Measurements from ENCODE around the gene AFAP1L2.

Gene AFAP1L2

GRCh38 chr10:114313866-114314265 lies 90.4 kb downstream of the AFAP1L2 start:
- DNase-seq (ENCODE audit: low read depth), result no peak
- peaks cover 8% of the 10 kb centered on the region for H3K9me3 ChIP-seq (ENCODE audit: control insufficient read depth, low read length)
- H3K27me3 ChIP-seq (replicated peaks; ENCODE audit: control insufficient read depth, insufficient read depth, low read length), result peaks cover 31% of the 10 kb centered on the region
- peaks cover 7% of the 10 kb centered on the region for H3K4me1 ChIP-seq (ENCODE audit: control insufficient read depth, insufficient read depth, low read length)
- H3K9ac ChIP-seq (ENCODE audit: low read length), result no peak overlapping the region
- no peak overlapping the region for H3K4me3 ChIP-seq (ENCODE audit: low read length)
- H3K36me3 ChIP-seq (ENCODE audit: control insufficient read depth, insufficient read depth, low read length, severe bottlenecking), result no peaks in the 10 kb centered on the region

- peaks cover 10% of the 10 kb centered on the region for H3K4me1 ChIP-seq (ENCODE audit: control insufficient read depth, insufficient read depth, low read length)
- no peak for DNase-seq (ENCODE audit: low read depth)
- no peaks in the 10 kb centered on the region for H3K36me3 ChIP-seq (ENCODE audit: control insufficient read depth, insufficient read depth, low read length, severe bottlenecking)
- peaks cover 8% of the 10 kb centered on the region for H3K9me3 ChIP-seq (ENCODE audit: control insufficient read depth, low read length)
- H3K27me3 ChIP-seq (replicated peaks; ENCODE audit: control insufficient read depth, insufficient read depth, low read length), result peaks cover 31% of the 10 kb centered on the region
- H3K9ac ChIP-seq (ENCODE audit: low read length), result no peak overlapping the region
- no peak overlapping the region for H3K4me3 ChIP-seq (ENCODE audit: low read length)
These were observed 91.2 kb downstream of the AFAP1L2 start for GRCh38 chr10:114313139-114313538.

- no peak for DNase-seq (ENCODE audit: low read depth)
These were observed 92.6 kb downstream of the AFAP1L2 start for GRCh38 chr10:114311496-114312209.

GRCh38 chr10:114311023-114311422 lies 93.3 kb downstream of the AFAP1L2 start:
- H3K9ac ChIP-seq (ENCODE audit: low read length), result no peak overlapping the region
- H3K4me1 ChIP-seq (ENCODE audit: control insufficient read depth, insufficient read depth, low read length), result peaks cover 17% of the 10 kb centered on the region
- no peak for DNase-seq (ENCODE audit: low read depth)
- H3K4me3 ChIP-seq (ENCODE audit: low read length), result no peak overlapping the region
- peaks cover 8% of the 10 kb centered on the region for H3K9me3 ChIP-seq (ENCODE audit: control insufficient read depth, low read length)
- H3K27me3 ChIP-seq (replicated peaks; ENCODE audit: control insufficient read depth, insufficient read depth, low read length), result peaks cover 32% of the 10 kb centered on the region
- no peaks in the 10 kb centered on the region for H3K36me3 ChIP-seq (ENCODE audit: control insufficient read depth, insufficient read depth, low read length, severe bottlenecking)

More at GRCh38 chr10:114311496-114312209, 92.6 kb downstream of the AFAP1L2 start:
- Histone ChIP-seq H3K9ac (ENCODE audit: low read length) (no peak overlapping the region), H3K27me3 (replicated peaks; ENCODE audit: control insufficient read depth, insufficient read depth, low read length) (peaks cover 36% of the 10 kb centered on the region), H3K4me3 (ENCODE audit: low read length) (no peak overlapping the region), H3K36me3 (ENCODE audit: control insufficient read depth, insufficient read depth, low read length, severe bottlenecking) (no peaks in the 10 kb centered on the region), H3K9me3 (ENCODE audit: control insufficient read depth, low read length) (peaks cover 8% of the 10 kb centered on the region), H3K4me1 (ENCODE audit: control insufficient read depth, insufficient read depth, low read length) (peaks cover 13% of the 10 kb centered on the region)

GRCh38 chr10:114310346-114310745 lies 94.0 kb downstream of the AFAP1L2 start:
- DNase-seq (ENCODE audit: low read depth), result no peak
- Histone ChIP-seq H3K9me3 (ENCODE audit: control insufficient read depth, low read length) (peaks cover 8% of the 10 kb centered on the region), H3K9ac (ENCODE audit: low read length) (no peak overlapping the region), H3K4me1 (ENCODE audit: control insufficient read depth, insufficient read depth, low read length) (peaks cover 17% of the 10 kb centered on the region), H3K27me3 (replicated peaks; ENCODE audit: control insufficient read depth, insufficient read depth, low read length) (peaks cover 25% of the 10 kb centered on the region), H3K4me3 (ENCODE audit: low read length) (no peak overlapping the region), H3K36me3 (ENCODE audit: control insufficient read depth, insufficient read depth, low read length, severe bottlenecking) (no peaks in the 10 kb centered on the region)

- peaks cover 8% of the 10 kb centered on the region for H3K9me3 ChIP-seq (ENCODE audit: control insufficient read depth, low read length)
- no peak for DNase-seq (ENCODE audit: low read depth)
- H3K36me3 ChIP-seq (ENCODE audit: control insufficient read depth, insufficient read depth, low read length, severe bottlenecking), result no peaks in the 10 kb centered on the region
- H3K4me3 ChIP-seq (ENCODE audit: low read length), result no peak overlapping the region
- H3K4me1 ChIP-seq (ENCODE audit: control insufficient read depth, insufficient read depth, low read length), result peaks cover 21% of the 10 kb centered on the region
- H3K27me3 ChIP-seq (replicated peaks; ENCODE audit: control insufficient read depth, insufficient read depth, low read length), result peaks cover 24% of the 10 kb centered on the region
- H3K9ac ChIP-seq (ENCODE audit: low read length), result no peak overlapping the region
These were observed 95.0 kb downstream of the AFAP1L2 start for GRCh38 chr10:114309364-114309651.

GRCh38 chr10:114308531-114309363 lies 95.6 kb downstream of the AFAP1L2 start:
- no peak overlapping the region for H3K4me3 ChIP-seq (ENCODE audit: low read length)
- DNase-seq (ENCODE audit: low read depth), result no peak
- H3K27me3 ChIP-seq (replicated peaks; ENCODE audit: control insufficient read depth, insufficient read depth, low read length), result peaks cover 23% of the 10 kb centered on the region
- no peak overlapping the region for H3K9ac ChIP-seq (ENCODE audit: low read length)
- H3K4me1 ChIP-seq (ENCODE audit: control insufficient read depth, insufficient read depth, low read length), result peaks cover 24% of the 10 kb centered on the region
- peaks cover 4% of the 10 kb centered on the region for H3K9me3 ChIP-seq (ENCODE audit: control insufficient read depth, low read length)
- no peaks in the 10 kb centered on the region for H3K36me3 ChIP-seq (ENCODE audit: control insufficient read depth, insufficient read depth, low read length, severe bottlenecking)

- Histone ChIP-seq H3K36me3 (ENCODE audit: control insufficient read depth, insufficient read depth, low read length, severe bottlenecking) (no peaks in the 10 kb centered on the region), H3K9ac (ENCODE audit: low read length) (no peak overlapping the region), H3K4me3 (ENCODE audit: low read length) (no peak overlapping the region), H3K4me1 (ENCODE audit: control insufficient read depth, insufficient read depth, low read length) (peaks cover 24% of the 10 kb centered on the region), H3K27me3 (replicated peaks; ENCODE audit: control insufficient read depth, insufficient read depth, low read length) (peaks cover 18% of the 10 kb centered on the region), H3K9me3 (ENCODE audit: control insufficient read depth, low read length) (no peaks in the 10 kb centered on the region)
- no peak for DNase-seq (ENCODE audit: low read depth)
These were observed 96.6 kb downstream of the AFAP1L2 start for GRCh38 chr10:114307731-114308130.

GRCh38 chr10:114306116-114306973 lies 98.0 kb downstream of the AFAP1L2 start:
- Histone ChIP-seq H3K27me3 (replicated peaks; ENCODE audit: control insufficient read depth, insufficient read depth, low read length) (peaks cover 9% of the 10 kb centered on the region), H3K4me1 (ENCODE audit: control insufficient read depth, insufficient read depth, low read length) (peaks cover 33% of the 10 kb centered on the region), H3K36me3 (ENCODE audit: control insufficient read depth, insufficient read depth, low read length, severe bottlenecking) (no peaks in the 10 kb centered on the region), H3K9me3 (ENCODE audit: control insufficient read depth, low read length) (no peaks in the 10 kb centered on the region), H3K4me3 (ENCODE audit: low read length) (no peak overlapping the region), H3K9ac (ENCODE audit: low read length) (no peak overlapping the region)
- DNase-seq (ENCODE audit: low read depth), result peak; percentile 73

GRCh38 chr10:114305521-114305925 lies 98.8 kb downstream of the AFAP1L2 start:
- H3K27me3 ChIP-seq (replicated peaks; ENCODE audit: control insufficient read depth, insufficient read depth, low read length), result peaks cover 16% of the 10 kb centered on the region
- no peak overlapping the region for H3K4me3 ChIP-seq (ENCODE audit: low read length)
- peaks cover 33% of the 10 kb centered on the region for H3K4me1 ChIP-seq (ENCODE audit: control insufficient read depth, insufficient read depth, low read length)
- DNase-seq (ENCODE audit: low read depth), result no peak
- H3K9ac ChIP-seq (ENCODE audit: low read length), result no peak overlapping the region
- H3K36me3 ChIP-seq (ENCODE audit: control insufficient read depth, insufficient read depth, low read length, severe bottlenecking), result no peaks in the 10 kb centered on the region
- H3K9me3 ChIP-seq (ENCODE audit: control insufficient read depth, low read length), result no peaks in the 10 kb centered on the region
